ENCODE measurements around the gene MEI4.
"Not testable (repeated sequence)": the region's sequence is repeated elsewhere in the genome, so short reads cannot be mapped to it uniquely, and the experiment has no call there.

Gene MEI4

DNA sequence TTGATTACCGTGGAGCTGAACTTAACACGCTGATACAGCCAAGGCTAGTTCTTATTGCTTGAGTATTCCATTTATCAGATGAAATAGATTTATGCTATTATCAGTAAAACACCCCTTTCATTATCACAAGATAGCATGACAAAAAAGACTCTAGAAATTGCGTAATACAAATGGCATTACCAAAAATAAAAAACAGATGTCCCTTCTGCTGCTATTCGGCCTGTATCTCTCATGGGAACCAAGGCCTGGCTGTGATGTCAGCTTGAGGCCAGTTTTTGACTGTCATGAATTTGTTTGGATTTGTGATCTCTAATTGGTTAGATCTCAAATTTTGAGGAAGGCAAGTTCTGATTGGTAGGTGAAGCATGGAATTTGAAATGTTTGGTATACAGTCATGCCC is 25.2 kb downstream of the MEI4 start:
- DNase-seq (ENCODE audit: low read depth, low spot score): no peak

- no peak for DNase-seq (ENCODE audit: low read depth, low spot score)
These were observed 30.7 kb downstream of the MEI4 start for GRCh38 chr6:77683515-77683914.

GRCh38 chr6:77686931-77687330 is 34.1 kb downstream of the MEI4 start:
- no peak for DNase-seq (ENCODE audit: low read depth, low spot score)

- no peak for DNase-seq (ENCODE audit: low read depth, low spot score)
These were observed 35.8 kb downstream of the MEI4 start for GRCh38 chr6:77688649-77689048.

DNA sequence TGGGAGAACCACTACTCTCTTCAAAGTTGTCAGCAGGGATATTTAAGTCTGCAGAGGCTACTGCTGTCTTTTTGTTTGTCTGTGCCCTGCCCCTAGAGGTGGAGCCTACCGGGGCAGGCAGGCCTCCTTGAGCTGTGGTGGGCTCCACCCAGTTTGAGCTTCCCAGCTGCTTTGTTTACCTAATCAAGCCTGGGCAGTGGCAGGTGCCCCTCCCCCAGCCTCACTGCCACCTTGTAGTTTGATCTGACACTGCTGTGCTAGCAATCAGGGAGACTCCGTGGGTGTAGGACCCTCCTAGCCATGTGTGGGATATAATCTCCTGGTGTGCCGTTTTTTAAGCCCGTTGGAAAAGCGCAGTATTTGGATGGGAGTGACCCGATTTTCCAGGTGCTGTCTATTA is 47.3 kb downstream of the MEI4 start:
- DNase-seq (ENCODE audit: low read depth, low spot score): not testable (repeated sequence)

DNA sequence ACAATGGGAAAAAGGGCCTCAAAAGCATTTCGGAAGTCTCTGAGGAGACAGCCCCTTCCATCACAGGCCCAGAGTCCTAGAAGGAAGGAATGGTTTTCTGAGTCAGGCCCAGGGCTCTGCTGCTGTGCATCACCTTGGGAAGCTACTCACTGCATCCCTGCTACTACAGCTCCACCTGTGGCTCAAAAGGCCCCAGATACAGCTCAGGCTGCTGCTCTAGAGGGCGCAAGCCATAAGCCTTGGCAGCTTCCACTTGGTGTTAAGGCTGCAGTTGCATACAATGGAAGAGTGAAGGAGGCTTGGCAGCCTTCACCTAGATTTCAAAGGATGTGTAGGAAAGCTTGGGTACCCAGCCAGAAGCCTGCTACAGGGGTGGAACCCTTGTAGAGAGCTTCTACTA is 54.8 kb downstream of the MEI4 start:
- no peak for DNase-seq (ENCODE audit: low read depth, low spot score)

DNA sequence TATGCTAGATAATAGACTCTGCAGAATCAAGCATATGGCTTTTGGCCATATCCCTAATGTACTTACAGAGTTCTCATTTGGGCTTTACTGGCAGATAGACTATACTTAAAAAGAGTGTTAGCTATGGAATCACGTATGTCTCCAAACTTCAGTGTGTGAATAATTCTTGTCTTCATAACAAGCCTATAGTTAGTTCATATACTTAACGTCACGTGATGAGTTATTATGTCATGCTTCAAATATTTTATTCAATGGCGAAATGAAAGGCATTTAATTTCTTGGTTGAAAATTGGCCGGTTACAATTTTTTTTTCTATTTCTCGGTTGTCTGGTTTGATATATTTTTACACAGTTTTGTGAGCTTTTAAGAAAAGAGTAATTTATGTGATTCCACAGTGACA is 62.7 kb downstream of the MEI4 start:
- DNase-seq (ENCODE audit: low read depth, low spot score): no peak

DNA sequence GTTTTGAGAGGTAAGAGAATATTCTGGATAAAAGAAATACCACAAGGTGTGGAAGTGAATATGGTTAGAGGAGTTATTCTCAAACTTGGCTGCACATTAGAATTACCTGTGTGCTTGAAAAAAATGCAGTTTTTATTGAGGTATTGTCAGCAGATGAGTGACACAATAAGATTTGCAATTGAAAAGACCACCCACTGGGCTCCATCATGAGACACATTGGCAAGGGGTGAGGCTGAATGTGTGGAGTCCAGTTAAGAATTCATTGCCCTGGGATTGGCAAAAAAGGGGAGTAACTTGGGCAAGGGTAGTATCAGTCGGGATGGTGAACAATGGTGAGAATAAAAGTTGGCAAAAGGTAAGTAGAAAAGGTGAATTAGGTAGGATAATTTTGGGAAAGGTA is 63.5 kb downstream of the MEI4 start:
- DNase-seq (ENCODE audit: low read depth, low spot score): no peak

DNA sequence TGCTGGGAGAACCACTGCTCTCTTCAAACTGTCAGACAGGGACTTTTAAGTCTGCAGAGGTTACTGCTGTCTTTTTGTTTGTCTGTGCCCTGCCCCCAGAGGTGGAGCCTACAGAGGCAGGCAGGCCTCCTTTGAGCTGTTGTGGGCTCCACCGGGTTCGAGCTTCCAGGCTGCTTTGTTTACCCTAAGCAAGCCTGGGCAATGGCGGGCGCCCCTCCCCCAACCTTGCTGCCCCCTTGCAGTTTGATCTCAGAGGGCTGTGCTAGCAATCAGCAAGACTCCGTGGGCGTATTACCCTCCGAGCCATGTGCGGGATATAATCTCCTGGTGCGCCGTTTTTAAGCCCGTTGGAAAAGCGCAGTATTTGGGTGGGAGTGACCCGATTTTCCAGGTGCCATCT is 83.2 kb downstream of the MEI4 start:
- DNase-seq (ENCODE audit: low read depth, low spot score): not testable (repeated sequence)

- DNase-seq (ENCODE audit: low read depth, low spot score): no peak
These were observed 87.5 kb downstream of the MEI4 start for GRCh38 chr6:77740380-77740779.

DNA sequence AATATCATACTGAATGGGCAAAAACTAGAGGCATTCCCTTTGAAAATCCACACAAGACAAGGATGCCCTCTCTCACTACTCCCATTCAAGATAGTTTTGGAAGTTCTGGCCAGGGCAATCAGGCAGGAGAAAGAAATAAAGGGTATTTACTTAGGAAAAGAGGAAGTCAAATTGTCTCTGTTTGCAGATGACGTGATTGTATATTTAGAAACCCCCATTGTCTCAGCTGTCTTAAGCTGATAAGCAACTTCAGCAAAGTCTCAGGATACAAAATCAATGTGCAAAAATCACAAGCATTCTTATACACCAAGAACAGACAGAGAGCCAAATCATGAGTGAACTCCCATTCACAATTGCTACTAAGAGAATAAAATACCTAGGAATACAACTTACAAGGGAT is 99.3 kb downstream of the MEI4 start:
- DNase-seq (ENCODE audit: low read depth, low spot score): not testable (repeated sequence)

GRCh38 chr6:77762386-77762785 is 109.5 kb downstream of the MEI4 start:
- DNase-seq (ENCODE audit: low read depth, low spot score): no peak

DNA sequence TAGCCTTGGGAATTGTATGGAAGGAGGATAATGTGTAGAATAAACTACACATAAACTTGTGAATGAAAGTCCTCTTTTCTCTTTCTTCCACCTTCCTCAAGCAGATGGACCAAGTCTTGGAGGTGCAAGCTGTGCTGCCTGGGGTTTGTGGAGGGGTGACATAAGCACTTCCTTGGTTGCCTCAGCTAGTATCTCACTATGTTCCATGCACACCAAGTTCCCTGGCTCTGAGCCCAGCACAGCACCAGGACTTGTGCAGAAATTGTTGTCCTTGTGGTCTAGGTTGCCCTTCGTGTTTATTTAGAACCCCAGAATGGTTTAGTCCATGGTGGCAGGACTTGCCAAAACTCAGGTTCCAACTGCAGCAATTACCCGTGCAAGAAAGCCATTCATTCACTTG is 110.3 kb downstream of the MEI4 start:
- no peak for DNase-seq (ENCODE audit: low read depth, low spot score)

DNA sequence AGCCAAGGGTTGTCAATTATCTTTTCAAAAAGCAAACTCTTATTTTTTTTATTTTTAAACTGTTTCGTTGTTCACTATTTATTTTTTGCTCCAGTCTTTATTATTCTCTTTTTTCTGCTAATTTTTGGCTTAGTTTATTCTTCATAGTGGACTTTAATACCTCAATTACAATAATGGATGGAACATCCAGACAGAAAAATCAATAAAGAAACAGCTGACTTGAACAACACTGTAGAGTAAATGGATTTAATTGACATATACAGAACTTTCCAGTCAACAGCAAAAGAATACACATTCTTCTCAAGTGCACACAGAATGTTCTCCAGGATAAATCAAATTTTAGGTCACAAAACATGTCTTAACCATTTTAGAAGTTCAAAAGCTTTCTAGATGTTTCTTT is 111.5 kb downstream of the MEI4 start:
- no peak for DNase-seq (ENCODE audit: low read depth, low spot score)

- DNase-seq (ENCODE audit: low read depth, low spot score): no peak
These were observed 120.5 kb downstream of the MEI4 start for GRCh38 chr6:77773157-77773822.

DNA sequence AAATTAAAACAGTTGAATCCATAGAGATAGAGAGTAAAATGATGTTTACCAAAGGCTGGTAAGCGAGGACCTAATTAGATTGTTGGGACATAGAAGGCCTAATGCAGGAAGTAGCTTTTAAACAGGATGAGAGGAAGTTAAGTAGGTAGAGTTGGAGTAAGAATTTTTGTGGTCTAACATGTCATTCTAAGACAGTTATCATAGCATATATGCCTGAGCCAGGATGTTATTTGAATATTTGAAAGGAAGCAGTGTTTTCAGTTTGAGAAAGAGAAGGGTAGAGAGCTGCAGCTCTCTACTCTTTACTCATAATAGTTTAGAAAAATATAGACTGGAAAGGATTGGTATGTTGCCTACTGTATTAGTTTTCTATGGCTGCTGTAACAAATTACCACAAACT is 121.6 kb downstream of the MEI4 start:
- no peak for DNase-seq (ENCODE audit: low read depth, low spot score)

- DNase-seq (ENCODE audit: low read depth, low spot score): no peak
These were observed 123.6 kb downstream of the MEI4 start for GRCh38 chr6:77776441-77776840.

DNA sequence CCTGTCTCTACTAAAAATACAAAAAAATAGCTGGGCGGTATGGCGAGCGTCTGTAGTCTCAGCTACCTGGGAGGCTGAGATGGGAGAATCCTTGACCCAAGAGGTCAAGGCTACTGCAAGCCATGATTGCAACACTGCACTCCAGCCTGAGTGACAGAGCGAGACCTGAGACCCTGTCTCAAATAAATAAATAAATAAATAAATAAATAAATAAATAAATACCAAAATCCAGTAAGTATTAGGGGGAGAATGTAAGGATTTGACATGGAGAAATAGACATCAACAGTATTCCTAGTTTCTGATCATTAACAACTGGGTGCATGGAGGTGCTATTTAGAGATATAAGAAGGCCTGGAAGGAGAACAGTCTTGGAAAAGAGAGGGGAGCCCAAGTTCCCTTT is 125.7 kb downstream of the MEI4 start:
- DNase-seq (ENCODE audit: low read depth, low spot score): no peak

DNA sequence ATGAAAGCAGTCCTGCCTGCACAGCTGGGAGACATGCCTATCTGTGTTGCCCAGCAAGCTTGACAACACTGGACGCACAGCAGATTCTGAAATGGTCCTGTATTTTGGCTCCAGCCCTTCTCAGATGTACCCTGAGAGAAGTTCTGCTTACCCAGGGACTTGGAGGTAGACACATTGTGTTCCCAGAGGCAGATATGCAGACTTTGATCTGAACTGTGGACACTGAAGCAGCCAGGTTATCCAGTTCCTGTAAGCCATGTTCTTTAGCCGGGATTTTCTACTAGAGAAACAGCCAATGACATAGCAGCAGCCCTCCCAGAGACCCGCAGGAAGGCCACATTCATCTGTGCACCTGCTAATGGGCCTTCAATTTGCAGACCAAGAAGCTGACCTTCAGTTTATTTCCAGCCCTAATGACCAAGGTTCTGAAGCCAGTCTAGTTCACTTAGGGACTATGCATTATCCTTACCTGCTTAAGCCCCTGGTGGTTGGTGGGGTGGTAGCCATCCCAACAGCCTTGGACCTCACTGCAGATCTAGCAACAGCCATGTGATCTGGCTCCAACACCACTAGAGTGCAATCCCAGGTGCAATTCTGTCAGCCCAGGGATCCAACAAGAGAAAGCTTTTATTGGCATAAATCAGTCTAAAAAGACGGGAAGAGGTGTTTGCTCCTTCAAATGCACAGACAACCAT is 134.2 kb downstream of the MEI4 start:
- DNase-seq (ENCODE audit: low read depth, low spot score): no peak

DNA sequence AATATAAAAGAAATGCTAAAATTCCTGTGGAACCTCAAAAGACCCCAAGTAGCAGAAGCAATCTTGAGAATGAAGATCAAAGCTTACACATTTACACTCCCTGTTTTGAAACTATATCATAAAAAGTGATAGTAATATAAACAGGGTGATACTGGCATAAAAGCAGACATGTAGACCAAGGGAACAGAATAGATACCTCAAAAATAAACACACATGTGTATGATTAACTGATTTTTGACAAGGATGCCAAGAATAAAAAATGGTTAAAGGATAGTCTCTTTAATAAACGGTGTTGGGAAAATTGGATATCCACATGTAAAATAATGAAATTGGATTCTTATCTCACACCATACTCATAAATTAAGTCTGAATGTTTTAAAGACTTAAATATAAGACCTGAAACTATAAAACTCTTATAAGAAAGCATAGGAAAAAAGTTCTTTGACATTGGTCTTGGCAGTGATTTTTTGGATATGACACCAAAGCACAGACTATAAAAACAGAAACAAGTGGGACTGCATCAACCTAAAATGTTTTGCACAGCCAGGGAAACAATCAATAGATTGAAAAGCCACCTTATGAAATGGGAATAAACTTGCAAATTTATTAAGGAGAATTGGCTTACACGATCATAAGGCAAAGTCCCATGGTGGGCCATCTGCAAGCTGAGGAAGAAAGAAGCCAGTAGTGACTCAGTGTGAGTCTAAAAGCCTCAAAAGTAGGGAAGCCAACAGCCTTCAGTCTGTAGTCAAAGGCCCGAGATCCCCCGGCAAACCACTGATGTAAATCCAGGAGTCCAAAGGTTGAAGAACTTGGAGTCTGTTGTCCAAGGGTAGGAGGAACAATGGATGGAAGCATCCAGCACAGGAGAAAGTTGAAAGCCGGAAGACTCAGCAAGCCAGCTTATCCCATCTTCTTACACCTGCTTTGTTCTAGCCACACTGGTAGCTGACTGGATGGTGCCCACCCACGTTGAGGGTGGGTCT is 144.3 kb downstream of the MEI4 start:
- DNase-seq (ENCODE audit: low read depth, low spot score): no peak

- no peak for DNase-seq (ENCODE audit: low read depth, low spot score)
These were observed 159.5 kb downstream of the MEI4 start for GRCh38 chr6:77812304-77812703.

DNA sequence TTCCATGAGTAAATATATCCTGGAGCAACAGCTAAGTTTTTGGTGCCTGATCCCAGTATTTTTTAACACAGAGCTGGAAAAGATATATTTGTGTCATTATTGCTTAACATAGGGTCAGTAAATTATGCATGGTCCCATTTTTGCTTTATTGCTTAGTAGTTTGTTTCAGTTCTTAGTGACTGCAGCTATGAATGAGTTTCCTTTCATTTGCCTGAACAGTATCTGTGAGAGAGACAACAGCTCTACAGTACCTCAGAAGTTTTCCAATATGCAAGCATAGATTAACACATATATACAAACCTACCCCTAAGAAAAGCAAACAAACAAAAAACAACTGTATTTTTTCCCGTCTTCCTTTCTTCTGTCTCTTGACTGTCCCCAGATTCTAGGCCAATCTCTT is 160.3 kb downstream of the MEI4 start:
- DNase-seq (ENCODE audit: low read depth, low spot score): no peak

Measured in ELF-1 (cell line).